ENCODE data around the gene IL1RAPL1. TPM values are rescaled to one million over a fixed set of nuclear protein-coding genes. Genes with fewer than 3 reads are reported as not detected.
"Not testable (repeated sequence)": the region's sequence is repeated elsewhere in the genome, so short reads cannot be mapped to it uniquely, and the experiment has no call there.

IL1RAPL1 gene
- polyA plus RNA-seq, 2 of the 4 experiments (the other 2 are of a cell fraction) = not detected

- ChIA-PET CTCF (no interaction called here), POLR2A (no interaction called here)
- no peak for DNase-seq (ENCODE audit: low read depth in 1 of 2, low spot score in 1 of 2)
- no peak for FAIRE-seq
- Histone ChIP-seq H3K4me2 (no peak overlapping the region), H3K4me3 (no peak overlapping the region), H3K27ac (no peak overlapping the region), H3K4me1 (no peaks in the 10 kb centered on the region), H3K9me3 (no peaks in the 10 kb centered on the region)
- no peak for ATAC-seq
- TF ChIP-seq FOSL2 (IDR thresholded peaks at IDR 0.05) (no peak), FOSL2 (CRISPR knock-in tag; IDR thresholded peaks at IDR 0.05) (no peak), POLR2AphosphoS2 (conservative IDR thresholded peaks at IDR 0.05; ENCODE audit: low read length) (no peak), HOXA7 (CRISPR knock-in tag; IDR thresholded peaks at IDR 0.05) (no peak), CHD4 (IDR thresholded peaks at IDR 0.05; ENCODE audit: borderline replicate concordance) (no peak), RFX5 (IDR thresholded peaks at IDR 0.05) (no peak), CTCF (IDR thresholded peaks at IDR 0.05) (no peak), JUNB (IDR thresholded peaks at IDR 0.05) (no peak), KDM5A (IDR thresholded peaks at IDR 0.05) (no peak), CBX8 (IDR thresholded peaks at IDR 0.05) (no peak), NPAS2 (CRISPR knock-in tag; IDR thresholded peaks at IDR 0.05; ENCODE audit: borderline replicate concordance) (no peak), GATA3 (IDR thresholded peaks at IDR 0.05; ENCODE audit: borderline replicate concordance) (no peak), RAD21 (conservative IDR thresholded peaks at IDR 0.05 in 1 of 2, IDR thresholded peaks at IDR 0.05 in 1 of 2) (no peak), ZC3H11A (IDR thresholded peaks at IDR 0.05) (no peak), EHMT2 (IDR thresholded peaks at IDR 0.05; ENCODE audit: low read depth) (no peak), RNF2 (IDR thresholded peaks at IDR 0.05; ENCODE audit: borderline replicate concordance, low read depth) (no peak), TP53 (CRISPR knock-in tag; IDR thresholded peaks at IDR 0.05) (no peak), HDAC2 (IDR thresholded peaks at IDR 0.05) (no peak)
- TF ChIP-seq, protein P1, sequence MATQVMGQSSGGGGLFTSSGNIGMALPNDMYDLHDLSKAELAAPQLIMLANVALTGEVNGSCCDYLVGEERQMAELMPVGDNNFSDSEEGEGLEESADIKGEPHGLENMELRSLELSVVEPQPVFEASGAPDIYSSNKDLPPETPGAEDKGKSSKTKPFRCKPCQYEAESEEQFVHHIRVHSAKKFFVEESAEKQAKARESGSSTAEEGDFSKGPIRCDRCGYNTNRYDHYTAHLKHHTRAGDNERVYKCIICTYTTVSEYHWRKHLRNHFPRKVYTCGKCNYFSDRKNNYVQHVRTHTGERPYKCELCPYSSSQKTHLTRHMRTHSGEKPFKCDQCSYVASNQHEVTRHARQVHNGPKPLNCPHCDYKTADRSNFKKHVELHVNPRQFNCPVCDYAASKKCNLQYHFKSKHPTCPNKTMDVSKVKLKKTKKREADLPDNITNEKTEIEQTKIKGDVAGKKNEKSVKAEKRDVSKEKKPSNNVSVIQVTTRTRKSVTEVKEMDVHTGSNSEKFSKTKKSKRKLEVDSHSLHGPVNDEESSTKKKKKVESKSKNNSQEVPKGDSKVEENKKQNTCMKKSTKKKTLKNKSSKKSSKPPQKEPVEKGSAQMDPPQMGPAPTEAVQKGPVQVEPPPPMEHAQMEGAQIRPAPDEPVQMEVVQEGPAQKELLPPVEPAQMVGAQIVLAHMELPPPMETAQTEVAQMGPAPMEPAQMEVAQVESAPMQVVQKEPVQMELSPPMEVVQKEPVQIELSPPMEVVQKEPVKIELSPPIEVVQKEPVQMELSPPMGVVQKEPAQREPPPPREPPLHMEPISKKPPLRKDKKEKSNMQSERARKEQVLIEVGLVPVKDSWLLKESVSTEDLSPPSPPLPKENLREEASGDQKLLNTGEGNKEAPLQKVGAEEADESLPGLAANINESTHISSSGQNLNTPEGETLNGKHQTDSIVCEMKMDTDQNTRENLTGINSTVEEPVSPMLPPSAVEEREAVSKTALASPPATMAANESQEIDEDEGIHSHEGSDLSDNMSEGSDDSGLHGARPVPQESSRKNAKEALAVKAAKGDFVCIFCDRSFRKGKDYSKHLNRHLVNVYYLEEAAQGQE (IDR thresholded peaks at IDR 0.05) = no peak
- TF ChIP-seq, protein P2, sequence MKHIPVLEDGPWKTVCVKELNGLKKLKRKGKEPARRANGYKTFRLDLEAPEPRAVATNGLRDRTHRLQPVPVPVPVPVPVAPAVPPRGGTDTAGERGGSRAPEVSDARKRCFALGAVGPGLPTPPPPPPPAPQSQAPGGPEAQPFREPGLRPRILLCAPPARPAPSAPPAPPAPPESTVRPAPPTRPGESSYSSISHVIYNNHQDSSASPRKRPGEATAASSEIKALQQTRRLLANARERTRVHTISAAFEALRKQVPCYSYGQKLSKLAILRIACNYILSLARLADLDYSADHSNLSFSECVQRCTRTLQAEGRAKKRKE (CRISPR knock-in tag; IDR thresholded peaks at IDR 0.05; ENCODE audit: low read depth) = no peak
Measured at GRCh38 chrX:29348288-29348687, 761.0 kb downstream of the IL1RAPL1 start.

DNA sequence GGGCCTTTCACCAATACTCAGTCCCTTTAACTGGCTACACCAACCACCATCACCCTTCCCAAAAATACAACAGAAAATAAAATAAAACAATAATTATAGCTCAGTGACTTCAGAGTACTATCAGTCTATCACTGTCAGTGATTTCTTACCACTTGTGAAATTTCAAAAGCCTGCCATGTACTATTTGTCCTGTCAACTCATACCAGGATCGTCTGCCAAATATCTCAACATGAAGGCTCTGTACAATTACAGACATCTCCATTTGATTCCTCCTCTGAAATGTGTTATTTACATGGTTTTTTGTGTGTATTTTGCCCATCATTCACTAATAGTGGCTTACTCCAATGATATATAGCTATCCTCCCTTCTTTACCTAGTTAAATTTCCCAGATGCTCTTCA, 772.0 kb downstream of the IL1RAPL1 start:
- CTCF ChIA-PET = interaction anchor here (0.5 kb wide), 1 partner anchor 334 kb away, joined by 3 read pairs; no protein-coding TSS in a partner anchor
- DNase-seq (ENCODE audit: low read depth in 1 of 2, low spot score in 1 of 2) = no peak

GRCh38 chrX:29374765-29375164, 787.5 kb downstream of the IL1RAPL1 start:
- H3K4me2 ChIP-seq; H3K9me3 ChIP-seq; H3K4me3 ChIP-seq; DNase-seq (ENCODE audit: low read depth in 1 of 2, low spot score in 1 of 2); H3K4me1 ChIP-seq; CTCF ChIA-PET; ATAC-seq; POLR2A ChIA-PET; H3K27ac ChIP-seq: not testable (repeated sequence)
- FAIRE-seq = peak; percentile 65

More for the DNA sequence above, 772.0 kb downstream of the IL1RAPL1 start:
- H3K27ac ChIP-seq = no peak overlapping the region
- 72% methylated on average over 1 of the region's 1 CpG for WGBS (ENCODE audit: missing lambda C conversion rate)
- H3K9me3 ChIP-seq = no peaks in the 10 kb centered on the region
- H3K4me2 ChIP-seq = no peak overlapping the region
- no peak overlapping the region for H3K4me3 ChIP-seq
- no peaks in the 10 kb centered on the region for H3K4me1 ChIP-seq
- no peak for TF ChIP-seq NFE2L2 (conservative IDR thresholded peaks at IDR 0.05; ENCODE audit: low read length)
- no peak for TF ChIP-seq NR3C1 (IDR thresholded peaks at IDR 0.05)
- TF ChIP-seq CBX8 (IDR thresholded peaks at IDR 0.05) = no peak
- no peak for TF ChIP-seq ZNF302 (CRISPR knock-in tag; IDR thresholded peaks at IDR 0.05)
- TF ChIP-seq RFX5 (IDR thresholded peaks at IDR 0.05) = no peak
- TF ChIP-seq KDM5A (IDR thresholded peaks at IDR 0.05) = no peak
- no peak for TF ChIP-seq MYC (IDR thresholded peaks at IDR 0.05; ENCODE audit: borderline replicate concordance, low read length)
- no peak for TF ChIP-seq MAX (IDR thresholded peaks at IDR 0.05)
- ATAC-seq (no peak), FAIRE-seq (peak; percentile 86)
- POLR2A ChIA-PET = no interaction called here
